ENCODE measurements around the gene RANBP1. TPM values are rescaled to one million over a fixed set of nuclear protein-coding genes. Genes with fewer than 3 reads are reported as not detected.

RANBP1 gene
- total and polyA plus RNA-seq, 9 of the 15 experiments (the other 6 are each of a cell fraction or from before 2014, with no cell fraction given), result 162 to 2,891 (median 1,289) TPM

DNA sequence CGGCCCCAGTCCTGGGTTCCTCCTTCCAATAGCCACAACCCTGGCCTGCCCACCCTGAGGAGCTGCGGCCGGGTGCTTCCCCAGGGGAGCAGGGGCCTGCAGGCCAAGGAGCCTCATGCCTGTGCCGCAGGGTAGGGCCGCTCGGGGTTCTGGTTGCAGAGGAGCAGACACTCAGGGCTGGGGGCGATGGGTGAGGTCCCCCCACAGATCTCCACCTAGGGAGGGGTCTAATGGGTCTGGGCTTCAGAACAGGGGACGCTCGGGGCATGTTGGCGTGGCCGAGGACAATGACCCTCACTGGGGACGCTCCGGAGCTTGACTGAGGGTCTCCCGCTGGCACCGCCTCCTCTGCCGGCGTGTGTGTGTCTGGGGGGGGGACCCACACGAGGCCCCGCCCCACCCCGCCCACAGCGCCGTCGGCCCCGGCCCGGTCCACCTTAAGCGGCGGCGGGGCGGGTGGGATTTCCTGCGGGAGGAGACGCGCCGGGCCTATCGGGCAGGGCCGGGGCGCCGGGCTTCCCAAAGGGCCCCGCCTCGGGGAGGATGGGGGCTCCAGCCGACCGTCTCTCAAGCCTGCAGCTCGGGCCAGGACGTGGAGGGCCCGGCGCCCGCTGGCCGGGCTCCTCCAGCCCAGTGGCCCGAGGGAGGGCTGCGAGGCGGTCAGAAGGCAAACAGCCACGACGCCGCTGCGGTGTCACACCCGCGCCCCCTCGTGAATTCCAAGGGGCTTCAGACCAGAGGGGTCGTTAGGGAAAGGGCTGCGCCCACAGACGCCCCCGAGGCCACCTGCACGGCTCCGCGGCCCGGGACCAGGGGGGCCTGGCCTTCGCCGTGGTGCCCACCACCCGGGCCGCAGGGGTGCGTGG is 15.1 kb downstream of the RANBP1 start (continued):
- TF ChIP-seq, protein P1, sequence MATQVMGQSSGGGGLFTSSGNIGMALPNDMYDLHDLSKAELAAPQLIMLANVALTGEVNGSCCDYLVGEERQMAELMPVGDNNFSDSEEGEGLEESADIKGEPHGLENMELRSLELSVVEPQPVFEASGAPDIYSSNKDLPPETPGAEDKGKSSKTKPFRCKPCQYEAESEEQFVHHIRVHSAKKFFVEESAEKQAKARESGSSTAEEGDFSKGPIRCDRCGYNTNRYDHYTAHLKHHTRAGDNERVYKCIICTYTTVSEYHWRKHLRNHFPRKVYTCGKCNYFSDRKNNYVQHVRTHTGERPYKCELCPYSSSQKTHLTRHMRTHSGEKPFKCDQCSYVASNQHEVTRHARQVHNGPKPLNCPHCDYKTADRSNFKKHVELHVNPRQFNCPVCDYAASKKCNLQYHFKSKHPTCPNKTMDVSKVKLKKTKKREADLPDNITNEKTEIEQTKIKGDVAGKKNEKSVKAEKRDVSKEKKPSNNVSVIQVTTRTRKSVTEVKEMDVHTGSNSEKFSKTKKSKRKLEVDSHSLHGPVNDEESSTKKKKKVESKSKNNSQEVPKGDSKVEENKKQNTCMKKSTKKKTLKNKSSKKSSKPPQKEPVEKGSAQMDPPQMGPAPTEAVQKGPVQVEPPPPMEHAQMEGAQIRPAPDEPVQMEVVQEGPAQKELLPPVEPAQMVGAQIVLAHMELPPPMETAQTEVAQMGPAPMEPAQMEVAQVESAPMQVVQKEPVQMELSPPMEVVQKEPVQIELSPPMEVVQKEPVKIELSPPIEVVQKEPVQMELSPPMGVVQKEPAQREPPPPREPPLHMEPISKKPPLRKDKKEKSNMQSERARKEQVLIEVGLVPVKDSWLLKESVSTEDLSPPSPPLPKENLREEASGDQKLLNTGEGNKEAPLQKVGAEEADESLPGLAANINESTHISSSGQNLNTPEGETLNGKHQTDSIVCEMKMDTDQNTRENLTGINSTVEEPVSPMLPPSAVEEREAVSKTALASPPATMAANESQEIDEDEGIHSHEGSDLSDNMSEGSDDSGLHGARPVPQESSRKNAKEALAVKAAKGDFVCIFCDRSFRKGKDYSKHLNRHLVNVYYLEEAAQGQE (IDR thresholded peaks at IDR 0.05; ENCODE audit: borderline replicate concordance), result no peak
- TF ChIP-seq, protein P1 (CRISPR knock-in tag; IDR thresholded peaks at IDR 0.05; ENCODE audit: low read depth), result peak; percentile 76
- TF ChIP-seq, protein P2, sequence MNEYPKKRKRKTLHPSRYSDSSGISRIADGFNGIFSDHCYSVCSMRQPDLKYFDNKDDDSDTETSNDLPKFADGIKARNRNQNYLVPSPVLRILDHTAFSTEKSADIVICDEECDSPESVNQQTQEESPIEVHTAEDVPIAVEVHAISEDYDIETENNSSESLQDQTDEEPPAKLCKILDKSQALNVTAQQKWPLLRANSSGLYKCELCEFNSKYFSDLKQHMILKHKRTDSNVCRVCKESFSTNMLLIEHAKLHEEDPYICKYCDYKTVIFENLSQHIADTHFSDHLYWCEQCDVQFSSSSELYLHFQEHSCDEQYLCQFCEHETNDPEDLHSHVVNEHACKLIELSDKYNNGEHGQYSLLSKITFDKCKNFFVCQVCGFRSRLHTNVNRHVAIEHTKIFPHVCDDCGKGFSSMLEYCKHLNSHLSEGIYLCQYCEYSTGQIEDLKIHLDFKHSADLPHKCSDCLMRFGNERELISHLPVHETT (CRISPR knock-in tag; conservative IDR thresholded peaks at IDR 0.05 in 1 of 2, IDR thresholded peaks at IDR 0.05 in 1 of 2), result peak in 1 of 2 experiments; percentile 47; a peak in 2 of 4 replicates
- TF ChIP-seq NCOA2 (IDR thresholded peaks at IDR 0.05; ENCODE audit: partially characterized antibody in 2 of 2) (no peak), HCFC1 (IDR thresholded peaks at IDR 0.05; ENCODE audit: low read depth, low read length) (peak; percentile 40), ESRRA (IDR thresholded peaks at IDR 0.05; ENCODE audit: borderline replicate concordance, low read depth) (0 out of 2 replicates have a peak, but pooled peaks have one; percentile 33), CREB1 (IDR thresholded peaks at IDR 0.05) (peak; percentile 35; the same call in 1 of the 2 replicates), CREB1 (CRISPR knock-in tag; IDR thresholded peaks at IDR 0.05) (no peak)
- TF ChIP-seq, protein P3, sequence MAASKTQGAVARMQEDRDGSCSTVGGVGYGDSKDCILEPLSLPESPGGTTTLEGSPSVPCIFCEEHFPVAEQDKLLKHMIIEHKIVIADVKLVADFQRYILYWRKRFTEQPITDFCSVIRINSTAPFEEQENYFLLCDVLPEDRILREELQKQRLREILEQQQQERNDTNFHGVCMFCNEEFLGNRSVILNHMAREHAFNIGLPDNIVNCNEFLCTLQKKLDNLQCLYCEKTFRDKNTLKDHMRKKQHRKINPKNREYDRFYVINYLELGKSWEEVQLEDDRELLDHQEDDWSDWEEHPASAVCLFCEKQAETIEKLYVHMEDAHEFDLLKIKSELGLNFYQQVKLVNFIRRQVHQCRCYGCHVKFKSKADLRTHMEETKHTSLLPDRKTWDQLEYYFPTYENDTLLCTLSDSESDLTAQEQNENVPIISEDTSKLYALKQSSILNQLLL (CRISPR knock-in tag; IDR thresholded peaks at IDR 0.05; ENCODE audit: borderline replicate concordance), result peak; percentile 81; the same call in 1 of the 2 replicates
- TF ChIP-seq, protein P4, sequence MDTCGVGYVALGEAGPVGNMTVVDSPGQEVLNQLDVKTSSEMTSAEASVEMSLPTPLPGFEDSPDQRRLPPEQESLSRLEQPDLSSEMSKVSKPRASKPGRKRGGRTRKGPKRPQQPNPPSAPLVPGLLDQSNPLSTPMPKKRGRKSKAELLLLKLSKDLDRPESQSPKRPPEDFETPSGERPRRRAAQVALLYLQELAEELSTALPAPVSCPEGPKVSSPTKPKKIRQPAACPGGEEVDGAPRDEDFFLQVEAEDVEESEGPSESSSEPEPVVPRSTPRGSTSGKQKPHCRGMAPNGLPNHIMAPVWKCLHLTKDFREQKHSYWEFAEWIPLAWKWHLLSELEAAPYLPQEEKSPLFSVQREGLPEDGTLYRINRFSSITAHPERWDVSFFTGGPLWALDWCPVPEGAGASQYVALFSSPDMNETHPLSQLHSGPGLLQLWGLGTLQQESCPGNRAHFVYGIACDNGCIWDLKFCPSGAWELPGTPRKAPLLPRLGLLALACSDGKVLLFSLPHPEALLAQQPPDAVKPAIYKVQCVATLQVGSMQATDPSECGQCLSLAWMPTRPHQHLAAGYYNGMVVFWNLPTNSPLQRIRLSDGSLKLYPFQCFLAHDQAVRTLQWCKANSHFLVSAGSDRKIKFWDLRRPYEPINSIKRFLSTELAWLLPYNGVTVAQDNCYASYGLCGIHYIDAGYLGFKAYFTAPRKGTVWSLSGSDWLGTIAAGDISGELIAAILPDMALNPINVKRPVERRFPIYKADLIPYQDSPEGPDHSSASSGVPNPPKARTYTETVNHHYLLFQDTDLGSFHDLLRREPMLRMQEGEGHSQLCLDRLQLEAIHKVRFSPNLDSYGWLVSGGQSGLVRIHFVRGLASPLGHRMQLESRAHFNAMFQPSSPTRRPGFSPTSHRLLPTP (IDR thresholded peaks at IDR 0.05; ENCODE audit: borderline replicate concordance, extremely low read depth, insufficient read length), result no peak

All from K562 (cell line).